Mononuclear cell (primary cell): ENCODE results near the gene OR6F1. TPM values are rescaled to one million over a fixed set of nuclear protein-coding genes. Genes with fewer than 3 reads are reported as not detected.
"Not testable (repeated sequence)": the region's sequence is repeated elsewhere in the genome, so short reads cannot be mapped to it uniquely, and the experiment has no call there.

Experiments used
- H3K27me3 ChIP-seq: 2 replicates; pipeline ENCODE4 v1.6.0; 2011; ENCODE audit warnings: low read length, control low read depth; ENCODE audit not compliant: insufficient read depth
- H3K4me1 ChIP-seq: 2 replicates; pipeline ENCODE4 v1.5.1; 2011; ENCODE audit warnings: mild to moderate bottlenecking, low read length, control low read depth; ENCODE audit not compliant: insufficient read depth
- H3K4me3 ChIP-seq: 2 replicates; pipeline ENCODE4 v1.5.1; 2011; ENCODE audit warnings: mild to moderate bottlenecking, low read length, moderate library complexity
- H3K9me3 ChIP-seq: 2 replicates; pipeline ENCODE4 v1.5.1; 2011; ENCODE audit warnings: low read depth, mild to moderate bottlenecking, control low read depth, low read length
- total RNA-seq: library from RNA; depleted of rRNA; stranded (reverse); fragments of >200 nt; gene quantifications from one replicate; pipeline ENCODE4 v1.2.3, GENCODE V29; 2012

The OR6F1 gene
- total RNA-seq = not detected

DNA sequence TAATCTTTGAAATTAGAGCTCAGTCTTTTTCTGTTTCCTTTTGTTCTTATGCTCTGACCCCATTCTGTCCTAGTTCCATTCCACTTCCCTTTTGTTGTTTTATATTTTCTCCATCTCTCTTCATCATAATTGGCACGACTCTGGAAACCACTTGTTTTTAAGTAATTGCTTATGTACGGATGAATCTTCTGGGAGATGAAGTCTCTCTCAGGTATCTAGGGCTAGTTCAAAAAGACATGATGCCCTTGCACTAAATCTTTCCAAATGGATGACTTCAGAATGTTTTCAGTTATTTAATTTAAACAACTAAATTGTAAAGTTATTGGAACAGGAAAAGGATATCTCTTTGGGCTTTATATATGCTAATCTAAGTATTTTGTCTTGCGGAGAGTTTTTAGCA is at the start of gene OR6F1:
Gene OR6F1, minus strand, starts transcription at position 101 of the 400 bp plus-strand sequence. CDS start 3,891 bp downstream, outside the sequence.
- H3K4me3 ChIP-seq = no peak within 1 kb of the TSS
- peaks cover 9% of the 10 kb centered on the region for H3K9me3 ChIP-seq
- H3K4me1 ChIP-seq = no peaks in the 10 kb centered on the region
- no peaks in the 10 kb centered on the region for H3K27me3 ChIP-seq

DNA sequence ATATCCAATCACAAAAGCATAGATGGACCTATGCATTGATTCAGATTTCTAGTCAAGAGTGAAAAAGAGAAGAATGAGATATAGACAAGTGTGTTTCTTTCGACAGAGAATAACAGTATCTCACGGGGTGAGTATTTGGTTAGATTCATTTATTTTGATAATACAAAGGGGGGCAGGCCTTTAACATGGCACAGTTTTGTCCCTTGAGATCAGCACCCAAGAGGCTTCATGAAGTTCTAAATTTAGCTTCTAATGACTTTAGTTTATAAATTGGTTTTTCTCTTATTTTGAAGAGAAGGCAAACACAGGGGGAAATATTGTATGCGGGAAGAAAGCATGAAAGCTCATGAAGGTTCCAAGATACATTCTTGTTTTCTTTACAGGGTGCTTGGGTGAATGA is 44.0 kb upstream of the OR6F1 start, which contains the start of gene OR1C1:
Gene OR1C1, minus strand, starts transcription at position 101 of the 400 bp plus-strand sequence. CDS start 2,150 bp downstream, outside the sequence.
- H3K4me1 ChIP-seq = no peaks in the 10 kb centered on the region
- H3K4me3 ChIP-seq = no peak within 1 kb of the TSS
- no peaks in the 10 kb centered on the region for H3K27me3 ChIP-seq
- H3K9me3 ChIP-seq = no peaks in the 10 kb centered on the region

DNA sequence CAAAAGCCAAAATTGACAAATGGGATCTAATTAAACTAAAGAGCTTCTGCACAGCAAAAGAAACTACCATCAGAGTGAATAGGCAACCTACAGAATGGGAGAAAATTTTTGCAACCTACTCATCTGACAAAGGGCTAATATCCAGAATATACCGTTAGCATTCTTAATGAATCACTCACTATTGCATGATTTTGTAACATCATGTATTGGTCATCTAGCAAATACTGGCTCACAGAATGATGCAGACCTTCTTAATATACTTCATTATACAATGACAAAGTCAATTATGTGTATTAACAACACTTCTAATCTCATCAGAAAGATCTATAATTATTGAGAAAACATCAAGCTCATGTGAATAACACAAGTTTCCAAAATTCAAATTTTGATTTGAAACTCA is 37.9 kb upstream of the OR6F1 start:
- H3K4me3 ChIP-seq, H3K9me3 ChIP-seq, H3K27me3 ChIP-seq, H3K4me1 ChIP-seq: not testable (repeated sequence)

DNA sequence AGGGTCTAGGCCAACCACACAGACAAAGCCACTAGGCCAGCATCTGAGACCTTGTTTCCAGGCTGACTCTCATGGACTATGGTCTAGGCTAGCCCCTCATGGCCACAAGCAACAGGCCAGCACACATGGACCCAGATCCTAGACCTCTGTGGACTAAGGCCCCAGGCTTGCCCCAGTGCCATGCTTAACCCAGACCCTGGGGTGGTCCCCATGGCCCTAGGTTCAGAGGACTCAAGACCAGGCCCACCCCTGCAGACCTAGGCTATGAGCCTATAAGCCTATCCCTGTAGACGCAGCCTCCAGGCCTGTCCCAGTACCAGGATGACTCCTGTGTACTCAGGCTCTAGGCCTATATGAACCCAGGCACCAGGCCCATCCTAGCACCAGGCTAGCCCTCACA is 33.4 kb upstream of the OR6F1 start:
- Histone ChIP-seq H3K9me3 (no peaks in the 10 kb centered on the region), H3K27me3 (no peaks in the 10 kb centered on the region), H3K4me3 (no peak overlapping the region), H3K4me1 (no peaks in the 10 kb centered on the region)

DNA sequence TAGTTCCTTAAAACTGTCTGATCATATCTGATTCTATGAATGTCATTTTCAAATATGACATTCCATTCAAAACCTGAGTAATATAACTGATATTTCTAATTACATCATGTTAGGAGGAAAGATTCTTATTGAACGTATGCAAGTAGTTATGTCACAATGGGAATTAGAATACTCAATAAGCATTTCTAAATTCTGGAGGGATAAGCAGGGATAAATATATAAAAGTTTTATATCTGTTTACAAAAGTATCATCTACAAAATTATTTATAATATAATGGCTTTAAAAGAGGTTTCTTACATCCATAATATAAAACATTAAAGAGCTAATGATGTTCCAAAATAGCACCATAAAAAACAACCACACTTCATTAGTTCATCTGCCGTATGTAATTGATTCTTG is 31.6 kb upstream of the OR6F1 start, which contains the start of gene OR14A2:
Gene OR14A2, minus strand, starts transcription at position 101 of the 400 bp plus-strand sequence.
- Histone ChIP-seq H3K4me3 (no peak within 1 kb of the TSS), H3K27me3 (no peaks in the 10 kb centered on the region), H3K9me3 (no peaks in the 10 kb centered on the region), H3K4me1 (no peaks in the 10 kb centered on the region)

DNA sequence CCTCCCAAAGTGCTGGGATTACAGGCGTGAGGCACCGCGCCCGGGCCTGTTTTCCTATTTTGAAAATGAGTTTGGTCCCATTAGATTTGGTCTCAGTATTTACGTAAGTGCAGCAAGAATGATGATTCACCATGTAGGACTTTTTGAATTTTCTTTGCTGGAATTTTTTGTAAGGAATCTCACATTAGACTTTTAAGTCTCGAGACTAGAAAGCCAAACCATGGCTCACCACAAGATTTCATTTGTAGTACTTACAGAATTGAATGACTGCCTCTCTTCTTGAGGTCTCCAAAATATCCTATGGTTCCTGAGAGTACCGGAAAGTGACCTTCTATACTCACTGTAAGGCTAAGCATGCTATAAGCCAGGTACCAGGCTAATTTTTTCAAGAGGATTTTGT is 31.2 kb upstream of the OR6F1 start:
- H3K4me3 ChIP-seq = no peak overlapping the region
- no peaks in the 10 kb centered on the region for H3K4me1 ChIP-seq
- no peaks in the 10 kb centered on the region for H3K27me3 ChIP-seq
- no peaks in the 10 kb centered on the region for H3K9me3 ChIP-seq

DNA sequence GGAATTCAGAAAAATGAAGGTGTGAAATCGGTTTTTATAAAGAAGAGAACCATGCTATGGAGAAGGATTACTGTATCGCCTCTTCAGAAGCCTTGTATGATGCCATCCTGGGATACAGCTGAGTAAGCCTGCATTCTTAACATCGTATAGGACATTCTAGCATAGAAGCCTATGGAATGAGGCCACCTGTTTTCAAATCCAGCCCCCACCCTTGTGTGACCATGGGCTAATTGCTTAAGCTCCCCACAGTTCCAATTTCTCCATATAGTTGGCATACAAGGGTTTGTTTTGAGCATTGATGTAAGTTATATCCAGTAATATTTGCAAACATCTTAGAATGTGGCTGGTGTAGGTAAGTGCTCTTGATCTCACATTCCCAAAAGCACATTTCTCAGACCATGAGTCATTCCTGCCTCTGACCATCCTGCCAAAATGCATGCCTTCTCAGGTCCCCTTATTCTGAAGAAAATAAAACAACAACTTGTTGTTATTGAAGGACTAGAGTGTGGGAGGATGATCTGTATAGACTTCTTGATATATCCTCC is 30.0 kb upstream of the OR6F1 start:
- no peaks in the 10 kb centered on the region for H3K4me1 ChIP-seq
- H3K9me3 ChIP-seq = no peaks in the 10 kb centered on the region
- no peak overlapping the region for H3K4me3 ChIP-seq
- no peaks in the 10 kb centered on the region for H3K27me3 ChIP-seq

DNA sequence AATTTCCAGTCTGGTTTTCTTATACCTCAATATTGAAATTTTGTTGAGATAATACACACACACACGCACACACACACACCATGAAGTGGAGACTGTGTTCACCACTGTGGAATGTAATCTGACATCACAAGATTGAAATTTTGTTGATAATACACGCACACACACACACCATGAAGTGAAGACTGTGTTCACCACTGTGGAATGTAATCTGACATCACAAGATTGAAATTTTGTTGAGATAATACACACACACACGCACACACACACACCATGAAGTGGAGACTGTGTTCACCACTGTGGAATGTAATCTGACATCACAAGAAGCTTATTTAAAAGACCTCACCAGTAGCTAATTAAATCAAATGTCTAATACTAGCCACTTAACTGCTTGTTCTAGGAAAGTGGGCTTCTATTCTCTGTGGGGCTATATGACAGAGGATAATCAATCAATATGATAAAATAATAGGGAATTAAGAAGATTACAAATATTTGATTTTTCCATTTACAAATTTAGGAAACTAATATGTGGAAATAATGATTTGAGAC is 25.8 kb upstream of the OR6F1 start:
- not testable (repeated sequence) for H3K9me3 ChIP-seq, H3K4me1 ChIP-seq, H3K27me3 ChIP-seq, H3K4me3 ChIP-seq

DNA sequence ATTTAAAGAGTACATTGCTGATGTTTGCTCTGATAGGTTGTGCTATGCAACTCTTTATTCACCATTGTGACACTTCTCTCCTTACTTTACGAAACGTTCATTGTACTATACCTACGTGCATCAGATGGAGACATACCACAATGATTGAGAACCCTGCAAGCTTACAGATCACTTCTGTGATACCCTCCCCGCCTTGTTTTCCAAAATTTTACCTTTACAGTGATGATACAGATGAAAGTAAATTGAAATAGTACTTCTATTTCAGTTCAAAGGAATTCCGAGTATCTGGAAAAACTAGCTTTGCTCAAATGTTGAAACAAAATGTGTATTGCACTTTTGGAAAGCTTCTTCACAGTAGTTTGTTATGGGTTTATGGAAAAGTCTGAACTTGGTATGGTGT is 25.3 kb upstream of the OR6F1 start:
- Histone ChIP-seq H3K4me1 (no peaks in the 10 kb centered on the region), H3K27me3 (no peaks in the 10 kb centered on the region), H3K9me3 (no peaks in the 10 kb centered on the region), H3K4me3 (no peak overlapping the region)

DNA sequence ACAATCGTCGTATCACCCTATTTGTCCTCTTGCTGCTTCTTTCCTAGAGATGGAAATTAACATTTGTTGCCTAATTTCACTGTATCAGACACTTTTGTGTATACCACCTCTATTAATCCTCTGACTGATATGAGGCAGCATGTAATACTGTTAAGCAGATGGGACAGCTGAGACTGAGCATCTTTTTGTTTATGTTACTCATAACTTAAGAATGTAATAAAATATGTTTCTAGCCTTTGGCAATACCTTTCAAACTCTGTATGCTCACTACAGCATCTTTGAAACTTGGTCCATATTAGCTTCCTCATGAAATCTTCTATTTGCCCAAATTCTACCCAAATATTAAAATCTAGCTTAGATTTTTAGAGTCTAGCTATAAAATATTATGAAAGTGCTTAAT is 24.3 kb upstream of the OR6F1 start:
- Histone ChIP-seq H3K9me3 (no peaks in the 10 kb centered on the region), H3K4me3 (no peak overlapping the region), H3K4me1 (no peaks in the 10 kb centered on the region), H3K27me3 (no peaks in the 10 kb centered on the region)

DNA sequence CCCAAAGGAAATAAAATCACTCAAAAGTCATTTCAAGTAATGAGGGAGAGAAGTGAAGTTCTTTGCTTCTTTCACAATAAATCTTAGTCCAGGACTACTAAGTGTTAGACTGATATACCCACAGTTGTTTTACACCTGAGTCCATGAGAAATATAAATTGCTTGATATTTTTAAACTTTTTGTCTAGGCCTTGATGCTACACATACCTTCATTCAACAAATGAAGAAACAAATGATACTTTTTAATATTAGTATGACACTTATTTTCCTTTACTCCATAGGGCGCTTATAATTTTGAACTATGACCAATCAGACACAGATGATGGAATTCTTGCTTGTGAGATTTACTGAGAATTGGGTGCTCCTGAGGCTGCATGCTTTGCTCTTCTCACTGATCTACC is 21.9 kb upstream of the OR6F1 start, which contains the start of gene OR14K1:
Gene OR14K1, plus strand, starts transcription at position 301 of the 400 bp plus-strand sequence. Its CDS starts 0 bp downstream, at position 301.
- H3K9me3 ChIP-seq = no peaks in the 10 kb centered on the region
- no peaks in the 10 kb centered on the region for H3K4me1 ChIP-seq
- no peak within 1 kb of the TSS for H3K4me3 ChIP-seq
- no peaks in the 10 kb centered on the region for H3K27me3 ChIP-seq

DNA sequence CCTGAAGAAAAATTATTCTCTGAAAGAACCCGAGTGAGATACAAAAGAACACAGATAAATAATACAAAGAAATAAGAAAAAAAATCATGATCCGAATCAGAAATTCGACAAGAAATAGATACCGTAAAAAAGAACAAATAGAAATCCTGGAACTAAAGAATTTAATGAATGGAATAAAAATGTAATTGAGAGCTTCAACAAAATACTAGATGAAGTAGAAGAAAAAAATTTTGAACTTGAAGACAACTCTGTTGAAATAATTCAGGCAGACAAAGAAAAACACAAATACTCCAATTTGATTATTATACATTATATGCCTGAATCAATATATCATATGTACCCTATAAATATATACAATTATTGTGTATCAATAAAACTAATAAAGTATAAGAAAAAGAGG is 4.8 kb upstream of the OR6F1 start:
- H3K4me3 ChIP-seq = no peak overlapping the region
- no peaks in the 10 kb centered on the region for H3K4me1 ChIP-seq
- peaks cover 9% of the 10 kb centered on the region for H3K9me3 ChIP-seq
- H3K27me3 ChIP-seq = no peaks in the 10 kb centered on the region

DNA sequence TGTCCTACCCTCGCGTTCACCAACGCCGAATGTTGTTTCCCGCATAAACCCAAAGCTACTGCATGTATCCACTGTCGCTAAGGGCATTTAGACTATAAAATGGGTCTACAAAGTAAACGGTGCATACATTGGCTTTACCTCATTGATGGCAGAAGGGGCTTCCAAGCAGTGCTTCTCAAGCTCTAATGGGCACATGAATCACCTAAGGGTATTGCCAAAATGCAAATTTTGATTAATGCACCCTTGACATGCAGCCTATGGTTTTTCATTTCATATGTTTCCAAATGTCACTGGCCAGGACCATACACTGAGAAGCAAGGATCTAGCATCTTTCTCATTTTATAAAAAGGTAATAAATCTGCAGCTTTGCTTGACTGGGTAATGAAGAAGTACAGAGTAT is 2.7 kb downstream of the OR6F1 start:
- Histone ChIP-seq H3K27me3 (no peaks in the 10 kb centered on the region), H3K4me1 (no peaks in the 10 kb centered on the region), H3K9me3 (no peaks in the 10 kb centered on the region), H3K4me3 (no peak overlapping the region)

DNA sequence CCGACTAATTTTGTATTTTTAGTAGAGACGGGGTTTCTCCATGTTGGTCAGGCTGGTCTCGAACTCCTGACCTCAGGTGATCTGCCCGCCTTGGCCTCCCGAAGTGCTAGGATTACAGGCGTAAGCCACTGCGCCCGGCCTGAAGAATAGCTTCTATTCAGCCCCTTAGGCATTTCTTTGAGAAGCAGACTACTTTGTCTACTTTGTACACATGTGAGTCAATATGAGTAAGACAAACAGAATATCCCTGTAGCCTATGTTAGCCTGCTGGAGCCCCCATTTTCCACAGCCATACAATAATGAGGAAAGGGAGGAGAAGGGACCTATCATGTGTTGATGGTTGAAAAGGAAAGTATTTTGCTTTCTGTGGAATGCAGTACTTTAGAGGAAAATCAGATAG is 5.8 kb downstream of the OR6F1 start:
- H3K27me3 ChIP-seq, H3K4me1 ChIP-seq, H3K9me3 ChIP-seq, H3K4me3 ChIP-seq: not testable (repeated sequence)

DNA sequence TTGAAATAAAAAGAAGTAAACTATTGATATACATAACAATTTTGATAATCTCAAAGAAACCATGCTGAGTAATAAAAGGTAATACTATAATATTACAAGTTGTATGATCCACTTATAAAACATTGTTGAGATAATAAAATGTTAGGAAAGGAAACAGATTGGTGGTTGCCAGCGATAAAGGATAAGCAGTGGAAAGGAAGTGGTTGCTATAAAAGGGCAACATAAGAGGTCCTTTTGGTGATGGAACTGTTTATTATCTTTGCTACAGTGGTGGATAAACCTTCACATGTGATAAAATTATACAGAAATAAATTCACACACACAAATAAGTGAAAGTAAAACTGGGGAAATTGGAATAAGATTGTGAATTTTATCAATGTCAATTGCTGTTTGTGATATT is 15.1 kb downstream of the OR6F1 start:
- Histone ChIP-seq H3K27me3 (no peaks in the 10 kb centered on the region), H3K4me1 (no peaks in the 10 kb centered on the region), H3K4me3 (no peak overlapping the region), H3K9me3 (no peaks in the 10 kb centered on the region)

DNA sequence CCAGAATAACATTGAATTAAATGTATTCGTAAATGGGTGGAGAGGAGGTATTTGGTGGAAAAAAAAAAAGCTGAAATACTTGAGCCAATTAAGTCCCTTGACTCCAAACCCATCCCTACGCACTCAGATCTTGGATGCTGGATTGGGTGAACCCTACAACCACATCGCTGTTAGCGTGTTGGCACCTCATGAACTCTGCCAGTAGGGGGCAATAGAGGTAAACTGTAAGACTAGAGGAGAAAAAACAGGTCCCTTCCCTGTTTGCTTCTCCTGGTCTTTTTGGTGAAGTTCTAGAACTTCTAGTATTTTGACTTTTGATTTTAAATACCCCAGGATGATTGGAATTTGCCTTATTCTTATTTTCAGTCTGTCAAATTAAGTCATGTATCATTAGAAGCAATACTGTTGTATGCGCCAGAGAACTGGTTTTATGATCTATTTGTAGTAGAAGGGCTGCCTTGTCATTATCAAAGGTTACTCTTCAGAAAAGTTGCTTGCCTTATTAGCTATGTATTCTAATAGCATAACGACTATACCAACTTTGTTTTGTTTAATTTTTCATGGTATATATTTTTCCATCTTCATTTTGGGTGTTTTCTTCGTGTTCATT is 35.1 kb downstream of the OR6F1 start:
- H3K27me3 ChIP-seq = no peaks in the 10 kb centered on the region
- no peak overlapping the region for H3K4me3 ChIP-seq
- H3K9me3 ChIP-seq = no peaks in the 10 kb centered on the region
- H3K4me1 ChIP-seq = no peaks in the 10 kb centered on the region
